Measurements from ENCODE around the gene RNF115. TPM values are rescaled to one million over a fixed set of nuclear protein-coding genes. Genes with fewer than 3 reads are reported as not detected.

Gene RNF115
- total and polyA plus RNA-seq, 4 donors = 3.2 to 10.0 (median 7.6) TPM

GRCh38 chr1:145785547-145785946, 38.3 kb downstream of the RNF115 start:
- H3K9ac ChIP-seq (ENCODE audit: low read depth in 1 of 2, low read length in 2 of 2) = no peak overlapping the region

GRCh38 chr1:145784409-145784808, 39.5 kb downstream of the RNF115 start:
- Histone ChIP-seq H3K27ac (ENCODE audit: low read depth in 1 of 2, low read length in 2 of 2) (no peak overlapping the region), H3K4me3 (ENCODE audit: low read depth in 1 of 3, low read length in 3 of 3) (no peak overlapping the region)
- WGBS = 98% methylated on average over 3 of the region's 3 CpGs

More at GRCh38 chr1:145785547-145785946, 38.3 kb downstream of the RNF115 start:
- no peak overlapping the region for H3K27ac ChIP-seq (ENCODE audit: low read depth in 1 of 2, low read length in 2 of 2)
- no peaks in the 10 kb centered on the region for H3K27me3 ChIP-seq (ENCODE audit: control insufficient read depth in 4 of 4, insufficient read depth in 4 of 4, low read length in 3 of 4)
- WGBS = 81% methylated on average over 1 of the region's 1 CpG
- no peaks in the 10 kb centered on the region for H3K9me3 ChIP-seq (ENCODE audit: control insufficient read depth in 4 of 4, low read length in 3 of 4)
- H3K4me1 ChIP-seq (ENCODE audit: control insufficient read depth in 4 of 4, insufficient read depth in 4 of 4, low read length in 3 of 4) = peaks cover 0 to 6% (median 1%) of the 10 kb centered on the region in 4 donors
- peaks cover 0 to 12% (median 2%) of the 10 kb centered on the region in 4 donors for H3K36me3 ChIP-seq (ENCODE audit: control insufficient read depth in 4 of 4, insufficient read depth in 3 of 4, low read depth in 1 of 4, low read length in 3 of 4)
- no peak for TF ChIP-seq REST (IDR thresholded peaks at IDR 0.05)
- no peak for TF ChIP-seq HNF4A (conservative IDR thresholded peaks at IDR 0.05)
- no peak for TF ChIP-seq JUND (IDR thresholded peaks at IDR 0.05)
- TF ChIP-seq MAX (IDR thresholded peaks at IDR 0.05) = no peak
- no peak for TF ChIP-seq NR2F2 (IDR thresholded peaks at IDR 0.05)
- no peak for TF ChIP-seq TAF1 (conservative IDR thresholded peaks at IDR 0.05)
- TF ChIP-seq SP1 (IDR thresholded peaks at IDR 0.05) = no peak
- no peak for TF ChIP-seq RXRA (IDR thresholded peaks at IDR 0.05)
- TF ChIP-seq ATF3 (IDR thresholded peaks at IDR 0.05) = no peak
- no peak for TF ChIP-seq EGR1 (IDR thresholded peaks at IDR 0.05; ENCODE audit: low read depth in 2 of 2)
- no peak for TF ChIP-seq RAD21 (IDR thresholded peaks at IDR 0.05)
- no peak for TF ChIP-seq GABPA (IDR thresholded peaks at IDR 0.05 in 1 of 2, conservative IDR thresholded peaks at IDR 0.05 in 1 of 2)
- no peak for TF ChIP-seq YY1 (IDR thresholded peaks at IDR 0.05)
- no peak overlapping the region for H3K4me3 ChIP-seq (ENCODE audit: low read depth in 1 of 3, low read length in 3 of 3)
- no peak for DNase-seq (ENCODE audit: low spot score)

More at GRCh38 chr1:145784409-145784808, 39.5 kb downstream of the RNF115 start:
- no peak for DNase-seq (ENCODE audit: low spot score)
- Histone ChIP-seq H3K4me1 (ENCODE audit: control insufficient read depth in 4 of 4, insufficient read depth in 4 of 4, low read length in 3 of 4) (peaks cover 0 to 8% (median 1%) of the 10 kb centered on the region in 4 donors), H3K27me3 (ENCODE audit: control insufficient read depth in 4 of 4, insufficient read depth in 4 of 4, low read length in 3 of 4) (no peaks in the 10 kb centered on the region), H3K9me3 (ENCODE audit: control insufficient read depth in 4 of 4, low read length in 3 of 4) (no peaks in the 10 kb centered on the region), H3K36me3 (ENCODE audit: control insufficient read depth in 4 of 4, insufficient read depth in 3 of 4, low read depth in 1 of 4, low read length in 3 of 4) (peaks cover 0 to 12% (median 2%) of the 10 kb centered on the region in 4 donors), H3K9ac (ENCODE audit: low read depth in 1 of 2, low read length in 2 of 2) (no peak overlapping the region)
- TF ChIP-seq REST (IDR thresholded peaks at IDR 0.05) (no peak), FOXA1 (IDR thresholded peaks at IDR 0.05) (no peak), HNF4G (IDR thresholded peaks at IDR 0.05) (no peak), RAD21 (IDR thresholded peaks at IDR 0.05) (no peak), ZBTB33 (IDR thresholded peaks at IDR 0.05) (no peak)
